HG02943 (cell line): ENCODE results near the gene SIGLEC6.

Source experiments
- ATAC-seq: cut with Tn5 transposase; IDR thresholded peaks from one replicate; pipeline ENCODE4 v1.9.1; 2021; ENCODE audit warnings: mild to moderate bottlenecking, low read depth, moderate library complexity; ENCODE audit not compliant: unreplicated experiment

SIGLEC6 gene

DNA sequence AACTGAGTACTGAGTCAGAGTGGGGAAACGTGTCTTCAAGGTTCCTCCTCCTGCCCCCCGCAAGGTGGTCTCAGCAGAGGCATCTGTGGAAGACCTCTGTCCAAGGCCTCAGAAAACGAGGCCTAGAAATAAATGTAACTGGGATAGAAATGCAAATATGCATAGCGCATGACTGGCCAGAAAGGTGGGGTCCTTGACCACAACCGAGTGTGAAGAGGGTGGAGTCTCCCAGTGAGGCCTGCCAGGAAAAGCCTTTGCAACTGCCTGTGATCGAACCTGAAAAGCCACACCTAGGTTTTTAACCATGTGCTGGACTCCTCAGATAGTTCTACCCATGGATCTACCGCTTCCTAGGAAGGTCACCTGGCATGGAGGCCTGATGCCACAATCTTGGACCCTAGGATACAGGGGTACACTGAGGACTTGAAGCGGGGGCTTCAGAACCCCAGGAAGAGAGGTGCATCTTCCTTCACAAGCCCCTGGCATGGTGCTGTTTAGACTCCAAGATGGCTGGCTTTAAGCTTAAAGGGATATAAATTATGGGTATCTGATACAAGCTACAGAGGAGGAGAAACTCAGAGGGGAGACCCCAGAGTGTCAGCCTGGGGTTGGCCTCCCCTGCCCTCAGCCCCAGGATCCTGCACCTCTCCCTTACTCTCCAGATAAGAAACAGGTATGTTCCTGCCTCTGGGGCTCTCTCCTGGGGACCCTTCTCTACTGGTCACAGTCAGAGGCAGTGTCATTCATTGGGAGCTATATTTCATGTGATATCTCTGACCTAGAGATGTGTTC is 18.3 kb upstream of the SIGLEC6 start:
- no peak for ATAC-seq

GRCh38 chr19:51548891-51549305 is 17.4 kb upstream of the SIGLEC6 start:
- no peak for ATAC-seq

DNA sequence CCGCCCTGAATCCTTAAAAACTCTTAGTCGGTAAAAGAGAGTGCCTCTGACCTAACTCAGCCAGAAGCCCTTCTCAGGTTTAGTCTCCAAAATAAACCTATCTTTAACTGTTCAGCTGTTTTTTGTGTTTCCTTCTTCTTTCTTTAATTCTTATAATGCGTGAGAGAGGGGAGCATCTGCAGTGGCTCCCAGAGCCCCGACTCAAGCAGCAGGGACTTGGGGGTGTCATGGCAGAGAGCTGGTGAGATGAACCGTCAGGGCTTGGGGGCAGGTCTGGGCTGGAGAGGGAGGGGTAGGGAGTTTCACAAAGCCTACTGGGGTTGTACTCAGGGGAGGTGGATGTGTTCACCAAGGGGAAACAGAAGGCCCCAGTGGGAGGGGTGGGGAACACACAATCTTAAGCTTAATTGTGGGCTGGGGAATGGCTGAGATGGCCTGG is 16.8 kb upstream of the SIGLEC6 start:
- no peak for ATAC-seq

GRCh38 chr19:51547397-51548212 is 16.1 kb upstream of the SIGLEC6 start:
- ATAC-seq = no peak

DNA sequence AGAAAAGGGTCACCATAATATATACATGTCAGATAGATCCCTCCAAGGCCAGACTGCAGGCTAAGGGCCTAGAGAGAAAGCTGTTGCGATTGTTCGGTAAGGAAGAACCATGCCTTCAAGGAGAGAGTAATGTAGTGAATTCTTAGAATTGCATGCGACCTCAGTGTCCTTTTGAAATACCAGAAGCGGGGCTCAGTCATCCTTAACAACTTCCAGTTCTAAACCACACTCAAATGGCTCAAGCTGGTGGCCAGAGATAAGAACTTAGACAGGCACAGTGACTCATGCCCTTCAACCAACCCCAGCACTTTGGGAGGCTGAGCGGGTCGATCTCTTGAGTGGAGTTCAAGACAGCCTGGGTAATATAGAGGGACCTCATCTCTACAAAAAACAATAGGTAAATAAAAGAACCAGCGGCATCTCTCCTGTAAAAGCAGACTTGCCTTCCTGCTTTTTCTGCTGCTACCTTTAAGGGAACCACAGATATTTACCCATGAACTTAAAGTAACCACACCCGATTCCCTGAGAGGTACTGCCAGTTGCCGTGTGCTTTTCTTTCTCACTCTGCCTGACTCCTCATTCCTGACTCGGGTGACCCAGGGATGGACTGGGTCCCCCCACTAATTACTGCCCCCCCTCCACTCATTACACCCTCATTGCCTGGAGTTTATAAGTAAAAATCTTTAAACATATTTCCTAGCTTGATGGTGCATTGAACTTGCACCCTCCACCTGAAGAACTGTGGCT is 15.4 kb upstream of the SIGLEC6 start:
- ATAC-seq = no peak

GRCh38 chr19:51546107-51546649 is 14.7 kb upstream of the SIGLEC6 start:
- no peak for ATAC-seq

DNA sequence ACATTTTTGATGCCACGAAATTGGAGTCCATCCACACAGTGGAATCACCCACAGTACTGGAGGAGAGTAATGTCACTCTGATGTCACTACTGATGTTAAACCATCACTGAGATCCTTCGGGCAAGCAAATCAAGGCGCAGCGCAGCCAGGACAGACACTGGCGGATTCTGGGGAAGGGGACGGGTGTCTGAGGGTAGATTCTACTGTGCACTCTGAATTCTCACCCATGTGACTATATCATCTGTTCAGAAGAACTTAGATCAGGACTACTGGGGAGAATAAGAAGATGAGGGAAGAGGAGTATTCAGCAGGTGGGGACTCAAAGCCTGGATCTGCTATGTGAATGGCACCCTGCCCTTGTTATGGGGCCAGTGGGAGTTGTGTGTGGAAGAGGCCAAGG is 12.6 kb upstream of the SIGLEC6 start:
- ATAC-seq = no peak

DNA sequence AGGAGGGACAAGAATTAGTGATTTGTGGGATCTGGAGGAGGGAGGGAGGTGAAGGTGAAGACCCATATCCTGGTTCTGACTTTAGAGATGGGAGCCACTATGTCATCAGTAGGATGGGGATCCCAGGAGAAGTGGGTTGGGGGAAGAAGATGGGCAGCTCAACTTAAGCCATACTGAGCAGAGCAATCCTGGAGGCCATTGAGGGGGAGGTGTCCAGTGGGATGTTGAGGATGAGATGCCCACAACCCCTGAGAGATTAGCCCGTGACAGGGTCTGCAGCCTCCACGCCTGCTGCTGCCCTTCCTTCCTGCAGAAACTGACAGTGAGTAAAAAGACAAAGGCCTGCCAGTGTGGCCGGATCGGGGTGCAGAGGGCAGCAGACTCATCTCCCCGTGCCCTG is 11.2 kb upstream of the SIGLEC6 start:
- ATAC-seq = no peak

- ATAC-seq = no peak
Measured at GRCh38 chr19:51541458-51542357, 10.2 kb upstream of the SIGLEC6 start.

DNA sequence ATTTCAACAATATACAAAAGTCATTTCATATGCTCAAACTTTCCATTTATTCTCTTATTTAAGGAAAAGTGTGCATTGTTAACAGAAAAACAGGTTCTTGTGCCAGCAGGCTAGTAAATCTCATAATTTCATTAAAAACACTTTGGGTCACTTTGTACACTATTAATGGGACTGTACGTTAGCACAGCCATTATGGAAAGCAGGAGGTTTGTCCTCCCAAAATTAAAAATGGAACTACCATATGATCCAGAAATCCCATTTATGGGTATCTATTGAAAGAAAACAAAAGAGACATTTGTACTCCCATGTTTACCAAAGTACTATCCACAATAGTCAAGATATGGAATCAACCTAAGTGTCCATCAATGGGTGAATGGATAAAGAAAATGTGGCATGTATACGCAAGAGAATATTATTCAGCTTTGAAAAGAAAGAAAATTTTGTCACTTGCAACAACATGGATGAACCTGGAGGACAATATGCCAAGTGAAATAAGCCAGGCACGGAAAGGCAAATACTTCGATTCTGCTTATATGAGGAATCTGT is 8.4 kb upstream of the SIGLEC6 start:
- ATAC-seq = no peak

DNA sequence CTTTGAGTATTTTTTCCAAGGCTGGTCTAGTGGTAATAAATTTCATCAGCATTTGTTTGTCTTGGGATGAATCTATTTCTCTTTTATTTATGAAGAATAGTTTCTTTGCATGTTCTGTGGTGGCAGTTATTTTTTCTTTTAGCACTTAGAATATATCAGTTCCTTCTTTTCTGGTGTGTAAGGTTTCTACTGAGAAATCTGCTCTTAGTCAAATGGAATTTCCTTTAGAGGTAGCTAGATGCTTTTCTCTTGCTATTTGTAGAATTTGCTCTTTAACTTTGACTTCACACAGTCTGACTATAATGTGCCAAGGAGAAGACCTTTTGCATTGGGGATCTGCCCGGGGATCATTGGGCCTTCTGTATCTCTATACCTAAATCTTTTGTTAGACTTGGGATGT is 4.1 kb upstream of the SIGLEC6 start:
- ATAC-seq = no peak

- no peak for ATAC-seq
Measured at GRCh38 chr19:51530616-51531015, 854 bp downstream of the SIGLEC6 start.

DNA sequence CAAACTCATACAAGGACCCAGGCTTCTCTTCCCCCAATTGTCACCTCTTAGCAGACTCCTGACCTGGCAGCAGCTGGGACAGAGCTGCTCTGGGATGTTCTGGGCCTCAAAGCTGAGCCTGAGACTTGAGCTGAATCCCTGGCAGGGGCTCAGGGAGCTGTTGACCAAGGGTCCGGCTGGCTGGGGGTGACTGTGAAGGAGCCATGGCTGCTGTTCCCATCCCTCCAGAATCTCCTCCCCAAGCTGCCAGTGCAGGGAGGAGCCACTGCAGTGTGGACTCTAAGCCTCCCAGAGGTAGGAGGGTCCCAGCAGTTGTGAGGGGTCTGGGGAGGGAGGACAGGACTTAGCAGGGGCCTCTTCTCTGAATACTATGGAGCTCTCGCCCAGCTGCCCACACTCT is 2.2 kb downstream of the SIGLEC6 start:
- no peak for ATAC-seq

DNA sequence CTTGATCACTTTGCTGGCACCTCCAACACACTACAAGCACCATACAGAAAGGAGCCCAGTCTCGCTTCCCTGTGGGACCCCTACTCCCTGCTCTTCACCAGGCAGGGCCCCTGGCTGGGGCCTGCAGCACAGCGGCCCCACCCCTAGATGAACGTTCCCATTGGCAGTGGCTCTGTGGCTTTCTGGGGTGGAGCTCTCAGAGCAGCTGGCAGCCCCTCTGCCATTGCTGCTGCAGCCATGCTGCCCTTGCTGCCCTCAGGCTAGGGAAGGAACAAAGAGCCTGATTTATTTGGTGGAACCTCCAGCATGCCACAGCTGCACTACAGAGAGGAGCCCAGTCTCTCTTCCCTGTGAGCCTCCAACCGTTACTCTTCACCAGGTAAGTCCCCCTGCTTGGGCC is 5.8 kb downstream of the SIGLEC6 start:
- ATAC-seq = no peak

DNA sequence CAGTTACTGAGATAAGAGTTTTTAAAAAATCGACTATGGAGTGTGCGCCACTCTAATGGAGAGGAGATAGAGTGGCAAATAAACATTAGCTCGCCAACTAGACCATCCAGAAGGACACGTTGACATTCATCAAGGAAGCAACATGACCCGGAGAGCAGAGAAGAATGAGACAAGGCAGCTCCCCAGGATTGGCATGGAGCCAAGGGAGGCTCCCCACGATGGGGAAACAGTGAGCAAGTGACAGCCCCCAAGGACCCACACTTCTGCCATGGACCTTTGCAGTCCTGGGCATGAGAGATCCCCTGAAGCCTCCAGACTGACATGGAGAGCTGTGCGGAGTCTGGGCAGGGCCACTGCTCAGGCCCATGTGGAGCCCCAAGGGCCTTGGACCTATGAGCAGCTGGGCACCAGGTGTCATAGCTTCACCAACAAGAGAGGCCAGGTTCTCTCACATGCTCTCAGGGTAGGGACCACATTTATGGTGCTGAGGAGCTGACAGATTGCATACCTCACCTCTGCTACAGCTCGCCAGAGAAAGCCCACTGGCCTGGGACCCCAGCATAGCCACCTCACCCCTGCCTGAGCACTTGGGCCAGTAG is 6.7 kb downstream of the SIGLEC6 start:
- no peak for ATAC-seq

DNA sequence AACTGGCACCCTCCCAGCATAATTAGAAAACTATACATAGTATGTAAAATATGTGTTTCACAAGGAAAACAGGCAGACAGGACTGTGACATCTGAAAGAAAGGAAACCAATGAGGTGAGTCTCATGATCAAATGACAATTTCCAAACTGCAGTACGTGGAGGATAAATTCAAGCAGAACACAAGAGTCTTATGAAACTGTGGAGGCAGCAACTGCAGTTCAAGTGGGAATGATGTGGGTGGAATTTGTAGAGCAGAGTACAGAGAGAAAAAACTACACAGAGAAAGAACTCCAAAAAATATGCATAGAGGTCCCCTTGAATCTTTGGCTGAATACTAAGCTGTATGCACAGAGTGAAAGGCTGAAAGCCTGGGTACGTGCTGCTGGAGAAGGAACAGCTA is 9.7 kb downstream of the SIGLEC6 start:
- ATAC-seq = no peak

- no peak for ATAC-seq
Measured at GRCh38 chr19:51521357-51521756, 10.1 kb downstream of the SIGLEC6 start.

- no peak for ATAC-seq
Measured at GRCh38 chr19:51520728-51521127, 10.7 kb downstream of the SIGLEC6 start.

- ATAC-seq = no peak
Measured at GRCh38 chr19:51514866-51515481, 16.5 kb downstream of the SIGLEC6 start.
